ENCODE data around the gene BCAS4.
A peak's percentile ranks its signal among the peaks of the same experiment; 100 is the strongest.
"Not testable (repeated sequence)": the region's sequence is repeated elsewhere in the genome, so short reads cannot be mapped to it uniquely, and the experiment has no call there.

The BCAS4 gene

GRCh38 chr20:50798650-50799049 lies 3.8 kb downstream of the BCAS4 start:
- DNase-seq: no peak
- Mint-ChIP-seq H3K4me1 (peaks cover 20% of the 10 kb centered on the region), H3K27ac (no peak overlapping the region), H3K9me3 (no peaks in the 10 kb centered on the region), H3K36me3 (ENCODE audit: low read depth) (no peaks in the 10 kb centered on the region), H3K27me3 (ENCODE audit: low read depth, poor library complexity) (no peaks in the 10 kb centered on the region), H3K4me3 (no peak overlapping the region)
- TF ChIP-seq CTCF (IDR thresholded peaks at IDR 0.05): no peak

- H3K36me3 Mint-ChIP-seq (ENCODE audit: low read depth): no peaks in the 10 kb centered on the region
- no peaks in the 10 kb centered on the region for H3K9me3 Mint-ChIP-seq
- H3K4me3 Mint-ChIP-seq: no peak overlapping the region
- peaks cover 19% of the 10 kb centered on the region for H3K4me1 Mint-ChIP-seq
- DNase-seq: no peak
- no peak overlapping the region for H3K27ac Mint-ChIP-seq
- H3K27me3 Mint-ChIP-seq (ENCODE audit: low read depth, poor library complexity): no peaks in the 10 kb centered on the region
- TF ChIP-seq CTCF (IDR thresholded peaks at IDR 0.05): no peak
Measured at GRCh38 chr20:50799176-50799889, 4.5 kb downstream of the BCAS4 start.

- no peaks in the 10 kb centered on the region for H3K36me3 Mint-ChIP-seq (ENCODE audit: low read depth)
- no peak for DNase-seq
Measured at GRCh38 chr20:50799890-50800550, 5.2 kb downstream of the BCAS4 start.

GRCh38 chr20:50800986-50801746 lies 6.3 kb downstream of the BCAS4 start:
- H3K4me1 Mint-ChIP-seq: peaks cover 15% of the 10 kb centered on the region
- not testable (repeated sequence) for H3K27me3 Mint-ChIP-seq (ENCODE audit: low read depth, poor library complexity); H3K27ac Mint-ChIP-seq; H3K36me3 Mint-ChIP-seq (ENCODE audit: low read depth); H3K9me3 Mint-ChIP-seq; H3K4me3 Mint-ChIP-seq; DNase-seq

More at GRCh38 chr20:50799890-50800550, 5.2 kb downstream of the BCAS4 start:
- Mint-ChIP-seq H3K27ac (peak overlapping the region; percentile 54), H3K9me3 (no peaks in the 10 kb centered on the region), H3K4me3 (no peak overlapping the region), H3K4me1 (peaks cover 19% of the 10 kb centered on the region), H3K27me3 (ENCODE audit: low read depth, poor library complexity) (no peaks in the 10 kb centered on the region)
- no peak for TF ChIP-seq CTCF (IDR thresholded peaks at IDR 0.05)

- Mint-ChIP-seq H3K27ac (no peak overlapping the region), H3K4me3 (no peak overlapping the region), H3K9me3 (no peaks in the 10 kb centered on the region), H3K27me3 (ENCODE audit: low read depth, poor library complexity) (no peaks in the 10 kb centered on the region), H3K4me1 (peaks cover 15% of the 10 kb centered on the region), H3K36me3 (ENCODE audit: low read depth) (no peaks in the 10 kb centered on the region)
- DNase-seq: no peak
- no peak for TF ChIP-seq CTCF (IDR thresholded peaks at IDR 0.05)
Measured at GRCh38 chr20:50801747-50802125, 6.9 kb downstream of the BCAS4 start.

GRCh38 chr20:50802289-50802688 lies 7.4 kb downstream of the BCAS4 start:
- H3K27me3 Mint-ChIP-seq (ENCODE audit: low read depth, poor library complexity): no peaks in the 10 kb centered on the region
- H3K4me3 Mint-ChIP-seq: no peak overlapping the region
- TF ChIP-seq CTCF (IDR thresholded peaks at IDR 0.05): no peak
- no peaks in the 10 kb centered on the region for H3K36me3 Mint-ChIP-seq (ENCODE audit: low read depth)
- H3K9me3 Mint-ChIP-seq: no peaks in the 10 kb centered on the region
- no peak overlapping the region for H3K27ac Mint-ChIP-seq
- DNase-seq: no peak
- peaks cover 15% of the 10 kb centered on the region for H3K4me1 Mint-ChIP-seq

All from nephron progenitor cell (in vitro differentiated cells).